Rectal smooth muscle tissue (tissue), 1 donor: Measurements from ENCODE around the gene SNX30.
"Not testable (repeated sequence)": the region's sequence is repeated elsewhere in the genome, so short reads cannot be mapped to it uniquely, and the experiment has no call there.

ENCODE experiments used
- H3K27ac ChIP-seq: one replicate; pipeline ENCODE4 v1.7.0; 2013; ENCODE audit warnings: low read depth, low read length, inconsistent platforms
- H3K27me3 ChIP-seq: one replicate; pipeline ENCODE4 v1.7.0; 2013; ENCODE audit warnings: low read length; ENCODE audit not compliant: control insufficient read depth, insufficient read depth
- H3K36me3 ChIP-seq: one replicate; pipeline ENCODE4 v1.7.0; 2013; ENCODE audit warnings: low read length; ENCODE audit not compliant: control insufficient read depth, insufficient read depth
- H3K4me1 ChIP-seq: one replicate; pipeline ENCODE4 v1.7.0; 2013; ENCODE audit warnings: low read length; ENCODE audit not compliant: control insufficient read depth, insufficient read depth
- H3K4me3 ChIP-seq: one replicate; pipeline ENCODE4 v1.7.0; 2013; ENCODE audit warnings: low read length
- H3K9ac ChIP-seq: one replicate; pipeline ENCODE4 v1.7.0; 2013; ENCODE audit warnings: low read length

Gene SNX30

GRCh38 chr9:112750016-112750763, at the start of gene SNX30:
Gene SNX30, plus strand, starts transcription at chr9:112750760. Its CDS starts 242 bp downstream, at chr9:112751002.
- Histone ChIP-seq H3K4me1 (peaks cover 13% of the 10 kb centered on the region), H3K9ac (peak within 1 kb of the TSS; percentile 73), H3K27ac (peak within 1 kb of the TSS; percentile 73), H3K36me3 (no peaks in the 10 kb centered on the region), H3K4me3 (peak within 1 kb of the TSS; percentile 96), H3K27me3 (no peaks in the 10 kb centered on the region)

DNA sequence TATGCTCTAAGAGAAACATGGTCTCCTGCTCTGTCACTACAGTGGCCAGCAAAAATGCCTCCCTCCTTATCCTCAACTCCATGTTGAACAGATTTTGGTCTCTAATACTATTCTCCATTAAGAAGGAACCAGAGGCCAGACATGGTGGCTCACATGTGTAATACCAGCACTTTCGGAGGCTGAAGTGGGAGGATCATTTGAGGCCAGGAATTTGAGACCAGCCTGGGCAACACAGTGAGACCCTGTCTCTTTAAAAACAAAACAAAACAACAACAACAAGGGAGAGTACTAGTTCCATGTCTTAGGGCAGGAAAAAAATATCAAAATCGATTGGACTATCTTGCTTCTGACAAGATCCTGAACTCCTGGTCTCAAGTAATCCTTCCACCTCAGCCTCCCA, 47.3 kb upstream of the SNX30 start:
- Histone ChIP-seq H3K27me3 (no peaks in the 10 kb centered on the region), H3K36me3 (peaks cover 2% of the 10 kb centered on the region)

GRCh38 chr9:112705768-112706427, 44.7 kb upstream of the SNX30 start:
- no peak overlapping the region for H3K27ac ChIP-seq
- H3K36me3 ChIP-seq = no peaks in the 10 kb centered on the region
- H3K4me1 ChIP-seq = no peaks in the 10 kb centered on the region
- no peak overlapping the region for H3K4me3 ChIP-seq
- no peak overlapping the region for H3K9ac ChIP-seq
- no peaks in the 10 kb centered on the region for H3K27me3 ChIP-seq

More for the DNA sequence above, 47.3 kb upstream of the SNX30 start:
- Histone ChIP-seq H3K4me3 (no peak overlapping the region), H3K27ac (no peak overlapping the region), H3K4me1 (no peaks in the 10 kb centered on the region), H3K9ac (no peak overlapping the region)

DNA sequence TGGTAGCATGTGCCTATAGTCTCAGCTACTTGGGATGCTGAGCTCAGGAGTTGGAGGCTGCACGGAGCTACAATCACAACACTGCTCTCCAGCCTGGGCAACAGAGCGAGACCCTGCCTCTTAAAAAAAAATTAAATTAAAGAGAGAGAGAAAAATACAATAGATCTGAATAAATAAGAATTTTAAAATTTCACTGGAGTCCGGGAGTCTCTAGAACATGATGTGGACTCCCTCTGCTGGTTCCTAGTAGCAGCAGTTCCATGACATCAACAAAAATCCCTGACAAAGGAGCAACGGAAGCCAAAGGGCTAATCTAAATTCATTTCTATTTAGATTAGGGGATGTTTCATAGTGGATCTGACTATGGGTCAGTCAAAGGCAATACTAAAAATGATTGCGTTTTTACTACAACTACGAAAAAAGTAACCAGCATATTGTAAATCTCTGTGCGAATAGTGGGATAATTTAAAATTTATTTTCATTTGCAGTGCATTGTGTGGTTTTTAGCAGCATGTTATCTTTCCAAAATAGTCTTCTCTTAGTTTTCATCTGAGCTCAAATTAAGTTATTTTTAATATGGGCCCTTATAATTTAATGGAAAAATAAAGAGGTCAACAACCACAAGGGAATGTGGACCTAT, 39.4 kb upstream of the SNX30 start:
- Histone ChIP-seq H3K27ac (no peak overlapping the region), H3K4me1 (no peaks in the 10 kb centered on the region), H3K9ac (no peak overlapping the region)

DNA sequence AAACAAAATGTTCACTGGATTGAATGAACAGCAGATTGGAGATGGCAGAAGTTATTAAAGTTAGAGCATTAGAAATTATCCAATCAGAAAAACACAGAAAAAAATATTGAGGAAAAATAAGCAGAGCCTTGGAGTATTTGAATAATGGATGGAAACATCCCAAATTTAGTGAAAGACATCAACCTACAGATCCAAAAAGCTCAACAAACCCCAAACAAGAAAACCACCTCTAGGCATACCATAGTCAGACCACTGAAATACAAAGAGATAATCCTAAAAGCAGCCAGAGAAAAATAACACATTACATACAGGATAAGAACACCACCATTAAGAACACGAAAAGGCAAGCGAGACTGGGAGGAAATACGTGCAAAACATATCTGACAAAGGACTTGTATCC, 37.9 kb upstream of the SNX30 start:
- H3K9ac ChIP-seq = no peak overlapping the region

More for the DNA sequence above, 39.4 kb upstream of the SNX30 start:
- no peak overlapping the region for H3K4me3 ChIP-seq
- no peaks in the 10 kb centered on the region for H3K27me3 ChIP-seq
- H3K36me3 ChIP-seq = no peaks in the 10 kb centered on the region

GRCh38 chr9:112717661-112718331, 32.8 kb upstream of the SNX30 start, which contains the start of gene INIP:
Gene INIP, minus strand, starts transcription at chr9:112718117. Its CDS starts 1,632 bp downstream, at chr9:112716485.
- Histone ChIP-seq H3K4me3 (peak within 1 kb of the TSS; percentile 98), H3K27me3 (no peaks in the 10 kb centered on the region), H3K9ac (peak within 1 kb of the TSS; percentile 89), H3K36me3 (no peaks in the 10 kb centered on the region), H3K4me1 (peaks cover 4% of the 10 kb centered on the region), H3K27ac (peak within 1 kb of the TSS; percentile 90)

More for the DNA sequence above, 37.9 kb upstream of the SNX30 start:
- Histone ChIP-seq H3K27ac (no peak overlapping the region), H3K36me3 (no peaks in the 10 kb centered on the region), H3K27me3 (no peaks in the 10 kb centered on the region), H3K4me3 (no peak overlapping the region), H3K4me1 (peaks cover 4% of the 10 kb centered on the region)

DNA sequence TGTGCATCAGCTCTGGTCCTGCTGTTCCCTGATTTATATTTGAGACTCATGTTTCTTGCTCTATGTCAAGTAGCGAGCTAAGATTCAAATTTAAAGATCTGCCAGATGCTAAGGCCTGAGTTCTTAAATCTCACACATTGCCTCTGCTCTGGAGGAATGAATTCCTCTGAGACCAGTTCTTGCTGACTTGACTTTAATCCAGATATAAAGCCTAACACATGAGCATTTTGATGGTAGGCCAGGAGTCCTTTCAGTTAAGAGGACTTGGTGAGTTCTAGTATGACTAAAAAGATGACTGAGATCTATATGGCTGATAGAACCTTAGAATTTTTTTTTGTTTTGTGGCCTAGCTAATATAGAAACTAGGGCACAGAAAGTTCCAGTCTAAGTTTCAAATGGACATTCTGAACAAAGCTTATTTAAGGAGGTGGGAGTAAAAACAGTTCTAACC, 31.3 kb upstream of the SNX30 start:
- Histone ChIP-seq H3K27ac (no peak overlapping the region), H3K4me3 (no peak overlapping the region), H3K9ac (no peak overlapping the region), H3K36me3 (no peaks in the 10 kb centered on the region), H3K27me3 (no peaks in the 10 kb centered on the region), H3K4me1 (peaks cover 4% of the 10 kb centered on the region)

GRCh38 chr9:112719696-112720095, 30.9 kb upstream of the SNX30 start:
- Histone ChIP-seq H3K4me1 (peaks cover 4% of the 10 kb centered on the region), H3K27me3 (no peaks in the 10 kb centered on the region), H3K36me3 (no peaks in the 10 kb centered on the region), H3K27ac (no peak overlapping the region), H3K4me3 (no peak overlapping the region), H3K9ac (no peak overlapping the region)

DNA sequence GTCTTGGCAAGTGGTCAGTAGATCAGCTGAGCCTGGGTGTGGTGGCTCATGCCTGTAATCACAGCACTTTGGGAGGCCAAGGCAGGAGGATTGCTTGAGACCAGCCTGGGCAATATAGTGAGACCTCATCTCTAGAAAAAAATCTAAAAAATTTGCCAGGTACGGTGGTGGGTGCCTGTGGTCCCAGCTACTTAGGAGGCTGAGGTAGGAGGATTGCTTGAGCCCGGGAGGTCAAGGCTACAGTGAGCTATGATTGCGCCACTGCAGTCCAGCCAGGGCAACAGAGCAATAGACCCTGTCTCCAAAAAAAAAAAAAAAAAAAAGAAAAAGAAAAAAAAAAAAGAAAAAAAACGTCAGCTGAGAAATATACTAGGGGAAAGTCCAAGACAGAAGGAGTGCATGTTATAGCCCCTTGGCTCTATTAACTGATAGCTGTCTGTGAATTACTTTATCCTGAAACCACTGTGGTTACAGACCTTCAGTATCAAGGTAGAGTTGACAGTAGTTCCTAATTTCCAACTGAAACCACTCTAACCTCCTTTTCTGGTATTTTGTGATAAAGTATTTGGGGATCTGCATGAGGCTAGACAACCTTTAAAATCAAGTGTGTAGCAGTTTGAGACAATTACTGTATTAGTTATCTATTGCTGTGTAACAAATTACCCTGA, 30.3 kb upstream of the SNX30 start:
- no peak overlapping the region for H3K4me3 ChIP-seq
- H3K9ac ChIP-seq = no peak overlapping the region
- H3K36me3 ChIP-seq = no peaks in the 10 kb centered on the region
- H3K27ac ChIP-seq = no peak overlapping the region
- H3K27me3 ChIP-seq = no peaks in the 10 kb centered on the region
- peaks cover 4% of the 10 kb centered on the region for H3K4me1 ChIP-seq

DNA sequence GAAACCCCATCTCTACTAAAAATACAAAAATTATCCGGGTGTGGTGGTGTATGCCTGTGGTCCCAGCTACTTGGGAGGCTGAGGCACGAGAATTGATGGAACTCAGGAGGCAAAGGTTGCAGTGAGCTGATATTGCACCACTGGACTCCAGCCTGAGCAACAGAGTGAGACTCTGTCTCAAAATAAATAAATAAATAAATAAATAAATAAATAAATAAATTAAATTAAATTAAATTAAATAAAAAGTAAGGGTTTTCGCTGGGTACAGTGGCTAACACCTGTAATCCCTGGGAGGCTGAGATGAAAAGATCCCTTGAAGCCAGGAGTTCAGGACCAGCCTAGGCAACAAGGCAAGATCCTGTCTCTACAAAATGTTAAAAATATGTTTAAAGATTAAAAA, 27.8 kb upstream of the SNX30 start:
- not testable (repeated sequence) for H3K27me3 ChIP-seq, H3K36me3 ChIP-seq, H3K4me1 ChIP-seq, H3K4me3 ChIP-seq, H3K27ac ChIP-seq, H3K9ac ChIP-seq

- no peaks in the 10 kb centered on the region for H3K36me3 ChIP-seq
- no peak overlapping the region for H3K9ac ChIP-seq
- H3K27me3 ChIP-seq = no peaks in the 10 kb centered on the region
These were observed 24.6 kb upstream of the SNX30 start for GRCh38 chr9:112725961-112726360.

GRCh38 chr9:112726428-112726827, 24.1 kb upstream of the SNX30 start:
- H3K27me3 ChIP-seq = no peaks in the 10 kb centered on the region
- H3K9ac ChIP-seq = no peak overlapping the region
- H3K36me3 ChIP-seq = no peaks in the 10 kb centered on the region
- no peak overlapping the region for H3K4me3 ChIP-seq
- H3K4me1 ChIP-seq = no peaks in the 10 kb centered on the region
- no peak overlapping the region for H3K27ac ChIP-seq

More at GRCh38 chr9:112725961-112726360, 24.6 kb upstream of the SNX30 start:
- H3K27ac ChIP-seq = no peak overlapping the region
- no peak overlapping the region for H3K4me3 ChIP-seq
- no peaks in the 10 kb centered on the region for H3K4me1 ChIP-seq
